ENCODE data around the gene RPP30. TPM values are rescaled to one million over a fixed set of nuclear protein-coding genes. Genes with fewer than 3 reads are reported as not detected.

Gene RPP30
- total and polyA plus RNA-seq, 2 of the 13 experiments (the other 11 are each of a cell fraction or from before 2014, with no cell fraction given): 27.1 to 65.0 TPM

GRCh38 chr10:90842725-90843124 is 29.0 kb upstream of the RPP30 start:
- H2AFZ ChIP-seq (ENCODE audit: low read length): no peak overlapping the region
- POLR2A ChIA-PET: no interaction called here
- no peak overlapping the region for H3K27ac ChIP-seq (ENCODE audit: extremely low read length, insufficient read depth, low read length)
- H3K4me2 ChIP-seq (ENCODE audit: low read depth, low read length): no peak overlapping the region
- BruUV-seq (replicated peaks): no TSS peak
- intact Hi-C loops (cut with micrococcal nuclease; ENCODE audit: unreplicated experiment): no loop called here
- H4K20me1 ChIP-seq (ENCODE audit: insufficient read depth, low read length): no peaks in the 10 kb centered on the region
- DNase-seq (ENCODE audit: low spot score): no peak
- H3K27me3 ChIP-seq (ENCODE audit: control insufficient read depth in 1 of 2, insufficient read depth in 2 of 2, low read length in 2 of 2): no peaks in the 10 kb centered on the region; a peak in 1 of 5 replicates
- TF ChIP-seq ZMAT3 (CRISPR knock-in tag; conservative IDR thresholded peaks at IDR 0.05) (no peak), ZNF136 (CRISPR knock-in tag; IDR thresholded peaks at IDR 0.05; ENCODE audit: low read depth) (no peak), FOXO4 (CRISPR knock-in tag; conservative IDR thresholded peaks at IDR 0.05) (no peak), TGIF2 (CRISPR knock-in tag; IDR thresholded peaks at IDR 0.05) (no peak), HNRNPUL1 (IDR thresholded peaks at IDR 0.05; ENCODE audit: low read depth, low read length) (no peak), ARID3A (IDR thresholded peaks at IDR 0.05; ENCODE audit: low read depth, low read length) (no peak), ZXDC (CRISPR knock-in tag; IDR thresholded peaks at IDR 0.05) (no peak), KLF11 (CRISPR knock-in tag; IDR thresholded peaks at IDR 0.05) (no peak), SRSF4 (IDR thresholded peaks at IDR 0.05; ENCODE audit: low read depth, low read length, poor library complexity, severe bottlenecking) (no peak), ZSCAN9 (CRISPR knock-in tag; IDR thresholded peaks at IDR 0.05; ENCODE audit: borderline replicate concordance) (no peak), ZNF577 (CRISPR knock-in tag; IDR thresholded peaks at IDR 0.05; ENCODE audit: borderline replicate concordance, low read depth) (no peak), SNAI1 (CRISPR knock-in tag; IDR thresholded peaks at IDR 0.05; ENCODE audit: borderline replicate concordance) (no peak)
- no peaks in the 10 kb centered on the region for H3K9me3 ChIP-seq (ENCODE audit: low read length)
- no peak for ATAC-seq
- H3K79me2 ChIP-seq (ENCODE audit: insufficient read depth, low read length): no peaks in the 10 kb centered on the region
- H3K36me3 ChIP-seq (replicated peaks in 1 of 2; ENCODE audit: control insufficient read depth in 1 of 2, insufficient read depth in 2 of 2, low read length in 2 of 2): no peaks in the 10 kb centered on the region
- in situ Hi-C loops (cut with HindIII; ENCODE audit: extremely low pct_ligation_motif_present, low pct_unique_long_range_greater_than_20kb): no loop called here
- CTCF ChIA-PET (ENCODE audit: low intra/inter-chr PET ratio, low total read pairs): no interaction called here
- WGBS (ENCODE audit: low lambda C conversion rate): 0% methylated on average over 1 of the region's 1 CpG
- H3K9ac ChIP-seq (ENCODE audit: insufficient read depth, low read depth, low read length): no peak overlapping the region
- no peak overlapping the region for H3K4me3 ChIP-seq (replicated peaks in 1 of 3; ENCODE audit: insufficient read depth in 1 of 3, low read depth in 2 of 3, low read length in 3 of 3)
- FAIRE-seq: no peak
- H3K4me1 ChIP-seq (ENCODE audit: insufficient read depth, low read length): no peaks in the 10 kb centered on the region

All from HepG2 (cell line).